HG03575 (cell line): Measurements from ENCODE around the gene KCNH1.

Experiments
- ATAC-seq: cut with Tn5 transposase; IDR thresholded peaks from one replicate; pipeline ENCODE4 v1.9.1; 2021; ENCODE audit not compliant: unreplicated experiment, insufficient number of reproducible peaks, low FRiP score; ENCODE audit errors: extremely low read depth

KCNH1 gene

DNA sequence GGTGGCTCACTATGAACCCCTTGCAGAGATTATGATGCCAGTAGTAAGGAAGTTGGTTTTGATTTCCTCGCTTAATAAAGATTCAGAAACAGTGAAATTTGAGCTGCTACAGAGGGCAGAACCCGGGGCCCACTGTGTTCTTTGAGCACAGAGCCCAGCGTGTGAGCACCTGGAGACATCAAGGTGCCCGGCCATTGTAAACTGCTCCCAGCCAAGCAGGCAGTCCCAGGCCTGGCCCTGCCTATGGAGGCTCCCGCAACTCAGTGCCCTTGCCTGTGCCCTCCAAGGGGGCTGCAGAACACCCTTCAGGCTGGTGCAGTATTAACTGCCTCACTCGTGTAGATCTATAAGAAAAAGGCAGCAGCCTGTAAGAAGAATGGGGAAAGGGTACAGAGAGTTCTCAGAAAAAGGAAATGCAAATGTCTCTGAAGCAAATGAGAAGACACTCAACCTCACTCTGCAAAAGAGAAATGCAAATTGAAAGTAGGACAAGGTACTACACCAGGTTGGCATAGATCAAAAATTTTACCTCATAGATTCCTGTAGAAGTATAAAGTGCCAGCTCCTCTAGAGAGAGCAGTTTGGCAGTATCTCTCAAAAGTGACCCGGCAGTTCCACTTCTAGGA lies 481.5 kb downstream of the KCNH1 start:
- no peak for ATAC-seq

DNA sequence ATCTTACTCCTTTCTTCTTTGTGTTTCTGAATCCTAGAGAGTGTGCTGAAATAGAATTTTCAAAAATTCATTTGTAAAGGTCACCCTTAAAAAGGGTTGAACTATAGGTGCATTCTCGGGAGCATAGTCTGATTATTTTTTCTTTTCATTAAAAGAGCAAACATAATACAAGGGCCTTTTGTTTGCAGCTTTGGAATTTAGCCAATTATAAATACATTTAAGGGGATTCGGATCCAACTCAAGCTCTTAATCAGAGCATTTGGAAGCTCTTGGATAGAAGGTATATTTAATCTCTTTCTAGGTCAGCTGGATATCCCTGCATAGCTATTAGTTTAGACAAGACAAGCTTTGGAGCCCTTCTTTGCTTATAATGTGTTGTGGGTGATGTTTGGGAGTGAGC lies 483.5 kb downstream of the KCNH1 start:
- no peak for ATAC-seq

DNA sequence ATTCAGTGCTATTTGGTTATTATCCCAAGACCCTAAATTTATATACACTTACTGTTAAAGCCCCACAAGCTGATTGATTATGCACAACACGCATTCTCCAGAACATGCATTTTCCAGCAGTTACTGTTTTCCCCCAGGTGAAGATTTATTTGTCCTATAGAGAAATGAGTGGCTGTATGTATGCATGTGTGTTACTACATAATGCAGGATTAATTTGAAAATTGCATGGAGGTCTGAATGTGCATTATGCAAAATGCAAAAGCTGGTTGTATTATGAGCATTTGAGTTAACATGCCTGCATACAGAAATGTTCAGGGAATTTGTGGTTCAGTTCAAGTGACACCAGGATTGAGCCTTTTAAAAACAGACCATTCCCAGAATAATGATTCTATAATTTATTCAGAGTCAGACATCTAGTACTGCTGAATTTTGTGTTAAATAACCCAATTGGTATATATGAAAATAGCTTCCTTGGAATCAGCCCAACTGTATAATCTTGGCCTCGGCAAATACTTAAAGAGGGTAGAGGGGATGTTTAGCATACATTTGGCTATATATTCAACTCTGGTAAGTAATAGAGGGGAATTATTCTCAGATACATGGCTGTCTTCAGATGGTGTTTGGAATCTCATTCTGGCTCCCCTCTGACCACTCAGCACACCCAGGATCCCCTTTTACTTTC lies 485.2 kb downstream of the KCNH1 start:
- ATAC-seq, result no peak

DNA sequence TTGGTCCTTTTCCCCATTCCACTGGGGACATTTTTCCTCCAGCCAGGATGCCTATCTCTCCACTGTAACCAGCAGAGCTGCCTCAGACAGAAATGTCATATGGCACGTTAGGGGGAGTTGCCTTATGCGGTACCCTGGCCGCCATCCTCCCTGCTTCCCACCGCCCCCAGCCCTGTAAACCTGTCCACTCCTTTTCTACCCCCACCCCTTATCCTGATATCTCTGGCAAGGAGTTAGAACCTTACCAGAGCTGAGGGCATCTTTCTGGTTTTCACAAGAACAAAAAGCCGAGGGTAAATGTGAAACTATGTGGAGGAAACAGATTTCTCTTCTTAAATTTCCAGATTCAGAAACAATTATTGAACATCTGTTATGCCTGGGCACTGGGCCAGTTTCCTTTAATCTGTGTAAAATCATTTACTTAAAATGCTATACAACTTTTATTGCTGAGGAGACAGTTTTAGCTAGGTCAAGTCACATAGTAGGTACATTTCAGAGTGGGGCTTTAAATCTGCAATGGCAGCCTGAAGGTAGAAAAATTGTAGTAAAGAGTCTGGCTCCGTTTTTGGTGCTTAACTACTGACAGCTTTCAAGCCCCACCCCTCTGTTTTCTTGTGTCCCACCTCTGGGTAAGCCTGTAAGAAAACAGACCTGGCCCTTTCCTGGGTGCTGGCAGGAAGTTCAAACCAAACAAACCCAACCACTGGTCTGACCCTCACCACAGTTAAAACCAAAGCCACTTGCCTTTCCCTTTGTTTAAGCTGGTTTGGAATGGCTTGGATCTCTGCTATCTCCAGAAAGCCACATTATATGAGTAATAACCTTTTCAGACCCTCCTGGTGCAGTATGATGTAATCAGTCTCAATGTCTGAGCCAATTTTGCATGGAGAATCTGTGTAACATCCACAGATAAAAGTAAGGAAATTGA lies 486.3 kb downstream of the KCNH1 start:
- ATAC-seq, result no peak

DNA sequence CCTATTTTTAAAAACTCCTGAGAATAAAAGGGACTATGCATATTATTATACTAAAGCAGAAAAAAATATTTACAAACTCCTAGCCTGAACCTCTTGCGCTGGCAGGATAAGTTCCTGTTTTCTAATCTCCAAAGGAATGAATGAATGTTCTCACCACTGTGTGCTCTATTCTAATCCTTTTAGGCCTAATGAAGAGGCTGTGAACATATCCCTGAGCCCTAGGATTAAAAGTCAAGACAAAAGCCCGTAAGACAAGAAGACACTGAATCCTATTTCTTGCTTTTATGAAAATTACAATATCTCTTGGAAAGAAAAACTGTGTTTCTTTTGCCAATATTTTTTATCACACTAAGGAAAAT lies 487.7 kb downstream of the KCNH1 start:
- ATAC-seq, result no peak

DNA sequence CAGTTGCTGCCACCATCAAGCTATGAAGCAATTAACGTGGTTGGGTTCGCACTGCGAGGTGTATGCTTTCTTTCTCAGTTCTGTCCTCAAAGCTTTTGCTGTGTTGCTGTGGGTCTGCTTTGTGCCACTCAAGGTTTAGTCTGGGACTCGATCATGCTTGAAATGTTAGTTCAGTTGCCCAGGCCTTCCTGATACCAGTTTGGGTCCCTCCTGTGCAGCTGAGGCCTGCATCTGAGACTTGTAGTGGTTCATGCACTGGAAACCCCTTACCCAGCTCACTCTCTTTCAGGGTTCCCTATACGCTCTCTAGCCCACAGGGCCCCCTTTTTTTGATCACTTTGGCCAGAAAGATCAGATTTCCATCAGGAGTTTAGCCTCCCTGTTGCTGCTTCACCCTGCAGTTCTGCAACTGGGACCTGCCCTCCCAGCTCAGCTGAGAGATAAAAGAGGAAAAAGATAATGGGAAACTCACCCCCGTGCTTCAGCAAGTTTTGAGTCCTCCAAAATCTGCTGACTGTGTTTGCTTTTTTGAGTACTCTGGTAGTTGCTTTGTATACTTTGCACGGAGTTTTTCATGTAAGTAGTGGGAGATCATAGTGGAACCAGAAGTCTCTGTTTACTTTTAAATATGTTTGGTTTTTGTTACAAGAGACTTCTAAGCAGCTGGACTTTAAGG lies 488.2 kb downstream of the KCNH1 start:
- no peak for ATAC-seq

DNA sequence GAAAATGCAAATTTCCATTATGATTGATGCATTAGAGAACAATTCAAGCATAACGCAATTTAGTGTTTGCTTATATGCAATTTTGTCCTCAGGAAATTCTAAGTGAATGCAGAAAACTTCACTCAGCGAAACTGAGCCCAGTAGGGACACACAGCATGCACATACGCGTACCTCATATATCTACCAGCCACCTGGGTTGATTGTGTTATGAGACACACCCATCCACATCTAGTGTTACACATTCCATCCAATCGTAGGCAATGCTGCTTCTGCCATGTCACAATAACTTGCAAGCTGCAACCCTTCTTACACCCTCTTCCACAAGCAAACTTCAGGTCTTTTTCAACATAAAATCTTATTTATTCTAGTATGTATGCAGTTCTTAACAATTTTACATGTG lies 492.4 kb downstream of the KCNH1 start:
- no peak for ATAC-seq

DNA sequence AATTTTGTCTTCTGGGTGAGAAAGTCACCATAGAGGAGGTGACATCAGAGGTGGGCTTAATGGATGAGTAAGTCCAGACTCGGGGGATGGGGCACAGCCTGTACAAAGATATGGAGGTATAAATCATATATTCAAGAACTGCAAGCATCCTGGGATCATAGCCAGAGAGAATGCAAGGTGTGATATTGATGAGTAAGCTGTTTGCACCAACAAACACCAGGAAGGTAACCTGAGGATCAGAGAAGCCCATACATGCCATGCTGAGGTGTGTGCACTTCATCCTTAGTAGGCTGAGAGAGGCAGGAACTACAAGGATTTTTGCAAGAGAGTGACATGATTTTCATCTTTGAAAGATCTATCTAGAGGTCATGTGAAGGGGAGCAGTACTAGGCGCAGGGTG lies 498.8 kb downstream of the KCNH1 start:
- ATAC-seq, result no peak

DNA sequence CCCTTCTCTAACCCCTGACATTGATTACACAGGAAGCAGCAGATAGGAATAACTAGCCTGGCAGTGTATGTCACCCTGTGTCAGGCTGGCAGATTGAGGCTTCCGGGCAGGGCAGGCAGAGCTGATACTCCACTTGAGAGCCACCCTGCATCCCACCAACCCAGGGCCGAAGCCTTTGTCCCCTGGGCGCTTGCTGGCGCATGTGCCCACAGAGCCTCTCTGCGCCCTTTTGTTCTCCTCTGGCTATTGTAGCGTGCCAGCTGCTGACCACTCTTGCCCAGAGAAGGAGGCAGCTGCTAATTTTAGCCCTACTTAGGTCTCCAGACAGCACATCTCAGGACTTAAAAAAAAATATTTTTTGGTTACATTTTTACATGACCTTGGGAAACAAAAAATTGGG lies 500.3 kb downstream of the KCNH1 start:
- ATAC-seq, result no peak

DNA sequence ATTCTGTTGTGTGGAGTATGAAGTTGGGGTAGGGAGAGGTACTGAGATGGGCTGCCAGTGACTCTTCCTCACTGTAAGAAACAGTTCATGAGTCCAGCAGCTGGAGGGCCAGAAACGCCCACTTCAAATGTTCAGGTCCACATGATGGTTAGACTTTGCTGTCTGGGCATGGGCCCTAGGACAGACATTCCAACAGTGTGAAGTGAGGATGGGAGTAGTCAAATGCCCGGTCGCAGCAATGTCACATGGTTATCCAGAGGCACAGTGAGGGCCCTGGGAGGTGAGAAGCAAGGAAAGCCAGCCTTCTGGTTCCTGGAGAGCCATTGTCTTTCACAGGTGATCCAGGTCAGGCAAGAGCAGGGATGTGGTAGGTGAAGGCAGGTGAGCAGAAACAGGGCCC lies 500.8 kb downstream of the KCNH1 start:
- ATAC-seq, result no peak

DNA sequence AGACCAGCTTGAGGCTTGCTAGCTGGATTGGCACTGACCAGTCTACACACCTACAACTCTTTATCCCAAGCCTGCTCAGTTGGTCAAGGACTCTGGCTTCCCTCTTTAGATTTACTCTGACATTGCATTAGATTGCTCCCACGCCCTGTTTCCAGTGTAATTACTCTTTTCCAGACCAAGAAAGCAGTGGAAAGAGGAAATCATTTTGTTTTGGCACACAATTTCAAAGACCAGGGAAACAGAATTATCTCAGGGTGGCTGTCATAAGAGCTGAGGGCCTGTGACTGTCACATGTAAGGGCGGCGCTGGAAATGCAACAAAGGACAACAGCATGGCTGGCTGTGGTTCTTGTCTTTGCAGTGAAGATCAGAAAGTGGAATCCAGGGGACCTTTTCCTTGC lies 502.5 kb downstream of the KCNH1 start:
- ATAC-seq, result no peak

DNA sequence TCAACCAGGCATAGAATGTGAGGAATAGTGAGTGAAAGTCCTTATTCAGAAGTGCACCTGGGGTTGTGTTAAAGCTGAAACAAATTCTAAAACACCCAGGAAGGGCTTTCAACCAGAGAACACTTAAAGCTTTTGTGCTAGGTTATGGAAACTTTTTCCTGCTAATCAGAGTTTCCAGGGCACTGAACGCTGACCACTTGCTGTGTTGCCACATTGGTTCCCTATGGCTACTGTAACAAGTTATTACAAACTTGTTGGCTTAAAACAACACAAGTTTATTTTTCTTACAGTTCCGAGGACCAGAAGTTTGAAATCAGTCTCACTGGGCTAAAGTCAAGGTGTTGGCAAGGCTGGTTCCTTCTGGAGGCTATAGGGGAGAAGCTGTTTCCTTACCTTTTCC lies 504.7 kb downstream of the KCNH1 start:
- ATAC-seq, result no peak

DNA sequence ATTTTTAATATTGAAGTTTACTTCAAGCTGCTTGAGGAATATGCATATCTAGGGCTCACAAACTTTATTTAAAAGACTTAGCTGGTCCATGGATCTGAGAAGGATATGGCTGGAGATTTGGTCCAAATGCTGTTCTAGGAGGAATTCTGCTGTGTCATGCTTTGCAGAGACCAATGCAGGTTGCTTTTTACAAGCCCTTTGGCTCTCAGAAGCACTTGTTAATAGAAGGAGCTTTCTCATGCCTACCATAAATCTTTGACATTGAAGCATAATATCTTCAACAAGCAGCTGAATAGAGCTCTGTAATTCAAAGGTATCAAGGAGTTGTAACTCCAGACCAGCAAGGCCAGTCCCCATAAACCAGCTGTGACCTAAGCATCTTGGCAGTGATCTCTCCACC lies 506.2 kb downstream of the KCNH1 start:
- no peak for ATAC-seq
